GM21737 (cell line): ENCODE results near the gene TBC1D17.

ENCODE experiments used
- ATAC-seq: cut with Tn5 transposase; IDR thresholded peaks from one replicate; pipeline ENCODE4 v1.9.1; 2021; ENCODE audit warnings: mild to moderate bottlenecking, moderate library complexity; ENCODE audit not compliant: unreplicated experiment

TBC1D17 gene

DNA sequence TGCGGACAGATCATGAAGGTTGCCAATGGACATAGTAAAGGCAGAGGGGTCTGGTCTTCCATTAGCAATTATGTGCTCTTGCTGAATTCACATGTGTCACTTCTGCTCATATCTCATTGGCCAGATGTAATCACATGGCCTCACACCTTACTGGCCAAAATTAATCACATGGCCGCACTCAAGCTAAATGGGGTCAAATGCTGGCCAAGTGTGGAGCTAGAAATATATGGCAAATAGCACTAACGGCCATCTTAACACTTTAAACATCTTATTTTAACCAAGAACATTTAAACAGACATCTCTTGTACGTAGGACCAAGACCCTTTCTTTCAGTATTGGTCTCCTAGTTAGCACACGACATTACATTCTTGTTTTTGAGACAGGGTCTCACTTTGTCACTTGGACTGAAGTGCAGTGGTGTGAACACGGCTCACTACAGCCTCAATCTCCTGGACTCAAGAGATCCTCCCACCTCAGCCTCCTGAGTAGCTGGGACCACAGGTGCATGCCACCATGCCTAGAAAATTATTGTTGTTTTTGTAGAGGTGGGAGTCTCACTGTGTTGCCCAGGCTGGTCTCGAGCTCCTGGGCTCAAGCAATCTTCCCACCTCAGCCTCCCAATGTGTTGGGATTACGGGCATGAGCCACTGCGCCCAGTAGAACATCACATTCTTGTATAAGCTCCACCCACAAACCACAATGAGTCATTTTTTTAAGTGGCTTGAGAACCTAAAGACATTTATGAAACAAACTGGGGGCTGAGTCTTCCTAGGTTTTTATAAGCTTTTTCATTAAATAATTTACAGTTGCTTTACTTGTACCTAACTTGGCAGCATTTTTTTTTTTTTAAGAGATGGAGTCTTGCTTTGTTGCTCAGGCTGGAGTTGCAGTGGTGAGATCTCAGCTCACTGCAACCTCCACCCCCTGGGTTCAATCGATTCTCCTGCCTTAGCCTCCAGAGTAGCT is 29.5 kb upstream of the TBC1D17 start:
- no peak for ATAC-seq

DNA sequence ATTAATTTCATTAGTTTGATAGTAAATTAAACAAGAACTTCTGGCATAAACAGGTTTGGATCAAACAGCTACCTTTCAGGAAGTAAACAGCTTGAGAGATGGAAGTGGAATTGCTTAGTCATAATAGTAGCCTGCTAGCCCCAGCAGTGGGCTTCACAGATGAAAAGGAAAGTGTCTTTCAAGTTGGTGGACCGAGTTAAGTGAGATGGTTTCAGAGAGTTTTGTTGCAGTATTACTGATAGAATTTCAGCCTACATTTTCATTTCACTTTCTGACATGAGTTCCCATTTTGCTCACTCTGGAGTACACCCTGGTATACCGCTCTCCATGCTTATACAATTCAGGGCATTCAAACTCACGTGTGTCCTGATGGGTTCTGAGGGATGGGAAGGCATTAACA is 28.6 kb upstream of the TBC1D17 start:
- no peak for ATAC-seq

DNA sequence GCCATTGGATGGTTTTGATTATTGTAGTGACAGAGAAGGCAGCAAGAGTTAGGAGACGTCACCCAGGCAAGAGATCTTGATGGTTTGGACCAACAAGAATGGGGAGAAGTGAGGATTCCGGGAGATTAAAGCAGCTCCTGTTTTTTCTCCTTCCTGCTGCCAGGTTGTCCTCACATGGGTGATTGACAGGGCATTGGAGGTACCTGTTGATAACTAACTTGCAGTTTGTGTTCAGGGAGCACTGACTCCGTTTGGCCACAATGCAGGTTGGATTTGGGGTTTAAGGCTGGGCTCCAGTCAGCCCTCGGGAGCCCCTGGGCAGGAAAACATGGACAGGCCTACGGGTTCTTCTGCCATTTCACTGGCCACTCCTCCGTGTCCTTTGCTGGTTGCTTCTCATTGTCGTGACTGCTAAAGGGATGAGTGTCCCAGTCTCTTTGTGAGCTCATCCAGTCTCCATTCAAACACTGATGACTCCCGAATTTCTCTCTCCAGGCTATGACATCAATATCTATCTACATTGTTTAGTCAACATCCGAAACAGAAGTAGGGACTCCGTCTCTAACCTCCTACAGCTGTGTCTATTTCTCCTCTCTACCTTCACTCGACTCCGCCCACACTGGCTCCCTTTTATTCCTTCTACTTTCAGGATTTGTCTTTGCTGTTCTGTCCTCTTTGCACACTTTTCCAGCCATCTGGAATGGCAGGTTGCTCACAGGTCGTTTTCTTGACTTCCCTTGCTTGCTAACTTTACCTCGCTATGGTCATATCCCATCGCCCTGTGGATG is 27.9 kb upstream of the TBC1D17 start:
- ATAC-seq: no peak

DNA sequence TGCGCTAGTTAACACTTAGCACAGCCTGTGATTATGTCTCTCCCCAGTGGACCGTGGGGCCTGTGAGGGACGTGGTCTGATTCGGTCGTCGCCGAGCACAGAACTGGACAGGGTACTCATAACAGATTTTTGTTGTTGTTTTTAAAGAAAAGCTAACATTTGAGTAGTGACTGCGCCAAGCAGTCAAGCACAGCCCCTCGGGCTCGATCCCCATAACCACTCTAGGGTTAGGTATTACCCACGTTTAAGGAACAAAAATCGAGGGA is 27.3 kb upstream of the TBC1D17 start:
- ATAC-seq: no peak

DNA sequence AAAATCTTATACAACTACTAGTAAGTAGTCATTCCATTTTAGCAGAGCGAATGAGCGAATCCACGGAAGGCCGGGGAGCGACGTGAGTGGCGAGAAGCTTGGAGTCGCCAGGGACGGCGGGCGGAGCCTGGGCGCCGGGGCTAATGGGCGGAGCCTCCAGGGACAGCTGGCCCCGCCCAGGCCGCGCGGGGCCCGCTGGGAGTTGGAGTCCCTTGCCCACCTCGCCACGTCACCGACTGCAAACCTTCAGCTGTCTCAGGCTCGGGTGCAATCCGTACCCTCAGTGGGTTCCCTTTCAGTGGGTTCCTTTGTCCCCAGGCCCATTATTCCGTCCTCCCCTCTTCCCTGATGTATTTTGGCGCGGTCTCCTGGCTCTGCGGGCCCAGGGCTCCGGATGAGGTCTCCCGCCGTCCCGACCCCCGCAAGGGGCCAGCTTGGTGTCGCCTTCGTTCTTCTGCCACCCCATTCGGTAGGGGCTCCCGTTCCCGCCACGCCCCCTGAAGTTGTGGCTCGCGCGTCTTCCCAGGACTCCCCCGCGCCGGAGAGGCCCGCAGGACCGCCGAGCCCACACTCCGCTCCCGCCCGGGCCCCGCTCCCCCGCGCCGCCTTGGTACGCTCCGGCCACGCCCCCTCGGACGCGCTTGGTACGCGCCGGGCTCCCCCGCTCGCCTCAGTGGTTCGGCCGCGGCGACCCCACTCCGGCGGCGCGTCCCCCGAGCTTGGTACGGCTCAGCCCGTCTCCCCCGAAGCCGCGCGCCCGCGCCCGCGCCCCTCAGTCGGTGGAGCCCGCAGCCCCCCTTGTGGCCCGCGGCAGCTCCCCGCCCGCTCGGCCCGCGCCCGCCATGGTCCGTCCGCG is 26.8 kb upstream of the TBC1D17 start, which contains the start of gene PTOV1:
Gene PTOV1 (plus strand): TSS at position 673 of the 856 bp plus-strand sequence.
- peak; percentile 62 for ATAC-seq

DNA sequence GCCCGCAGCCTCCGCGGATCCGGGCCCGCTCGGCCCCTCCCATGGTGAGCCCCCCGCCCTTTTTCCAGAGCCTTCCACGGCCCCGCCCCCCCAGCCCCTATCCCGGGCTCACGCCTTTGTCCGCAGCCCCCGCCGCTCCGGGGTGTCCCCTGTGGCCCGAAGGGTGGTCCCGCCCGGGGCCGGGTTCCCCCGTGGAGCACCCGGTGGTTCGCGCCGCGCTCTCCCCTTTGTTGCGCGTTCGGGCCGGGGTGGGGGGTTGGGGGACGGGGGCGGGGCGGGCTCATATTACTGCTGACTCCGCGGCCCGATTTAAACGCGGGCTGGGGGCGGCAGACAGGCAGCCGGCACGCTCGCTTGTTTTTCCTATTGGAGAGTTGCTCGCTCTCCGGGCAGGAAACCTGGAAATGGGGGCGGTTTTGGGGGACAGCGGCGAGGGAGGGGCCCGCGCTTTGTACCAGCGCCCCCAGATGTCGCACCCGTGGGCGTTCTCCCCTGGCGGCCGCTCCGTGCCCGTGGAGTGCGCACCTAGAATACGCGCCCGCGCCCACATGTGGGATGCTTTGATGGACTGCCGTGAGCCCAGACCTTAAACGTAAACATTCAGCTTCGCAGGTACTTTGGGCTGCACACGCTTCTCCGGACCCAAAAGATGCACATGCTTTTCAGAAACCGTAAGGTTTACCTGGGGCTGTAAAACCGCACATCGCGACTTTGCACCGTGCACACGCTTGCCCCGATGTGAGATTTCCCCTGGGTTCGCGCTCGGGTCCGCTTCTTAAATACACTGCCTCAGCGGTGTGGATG is 25.8 kb upstream of the TBC1D17 start:
- peak; percentile 5 for ATAC-seq

- ATAC-seq: no peak
Observed at GRCh38 chr19:49852631-49853126, 24.8 kb upstream of the TBC1D17 start.

DNA sequence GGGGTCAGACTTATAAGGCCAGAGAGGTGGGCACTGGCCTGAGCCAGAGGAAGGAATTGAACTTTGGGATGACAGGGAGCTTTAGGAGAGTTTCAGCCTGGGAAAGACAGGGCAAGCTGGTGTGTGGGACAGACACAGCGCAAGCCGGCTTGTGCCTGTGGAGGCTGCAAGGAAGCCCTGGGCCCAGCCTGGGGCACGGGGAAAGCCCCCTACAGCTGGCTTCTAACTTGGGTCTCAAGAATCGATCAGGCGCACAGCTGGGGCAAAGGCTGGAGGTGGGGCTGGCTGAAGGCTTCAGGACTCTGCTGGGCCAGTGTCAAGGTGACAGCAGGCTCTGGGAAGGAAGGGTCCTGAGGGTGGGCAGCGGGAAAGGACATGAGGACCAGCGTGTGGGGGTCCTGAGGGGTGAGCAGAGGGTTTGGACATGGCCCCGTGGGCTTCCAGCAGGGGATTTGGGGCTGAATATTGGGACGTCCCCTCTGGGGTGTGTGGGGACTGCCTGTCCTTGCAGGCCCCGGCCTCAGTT is 23.6 kb upstream of the TBC1D17 start:
- no peak for ATAC-seq

- no peak for ATAC-seq
Observed at GRCh38 chr19:49854378-49855263, 22.9 kb upstream of the TBC1D17 start.

DNA sequence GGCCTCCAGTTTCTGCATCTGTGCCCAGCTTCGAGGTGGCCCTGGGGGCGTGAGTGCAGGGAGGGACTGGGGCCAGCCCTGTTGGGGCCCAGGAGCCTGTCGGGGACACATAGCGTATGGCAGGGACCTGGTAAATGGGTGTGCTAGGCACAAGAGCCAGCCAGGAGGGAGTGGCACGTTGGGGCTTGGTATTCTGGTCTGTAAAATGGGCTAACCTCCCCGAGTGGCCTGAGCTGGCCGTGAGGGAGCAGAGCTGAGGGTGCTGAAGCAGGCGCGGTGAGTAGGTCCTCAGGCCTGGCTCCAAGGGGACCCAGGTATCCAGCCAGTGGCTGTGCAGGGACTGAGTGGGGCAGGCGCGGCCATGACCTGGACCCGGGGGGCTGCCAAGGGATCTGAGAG is 22.2 kb upstream of the TBC1D17 start:
- no peak for ATAC-seq

- no peak for ATAC-seq
Observed at GRCh38 chr19:49855676-49856573, 21.6 kb upstream of the TBC1D17 start.

GRCh38 chr19:49856574-49857021 is 20.9 kb upstream of the TBC1D17 start:
- no peak for ATAC-seq

DNA sequence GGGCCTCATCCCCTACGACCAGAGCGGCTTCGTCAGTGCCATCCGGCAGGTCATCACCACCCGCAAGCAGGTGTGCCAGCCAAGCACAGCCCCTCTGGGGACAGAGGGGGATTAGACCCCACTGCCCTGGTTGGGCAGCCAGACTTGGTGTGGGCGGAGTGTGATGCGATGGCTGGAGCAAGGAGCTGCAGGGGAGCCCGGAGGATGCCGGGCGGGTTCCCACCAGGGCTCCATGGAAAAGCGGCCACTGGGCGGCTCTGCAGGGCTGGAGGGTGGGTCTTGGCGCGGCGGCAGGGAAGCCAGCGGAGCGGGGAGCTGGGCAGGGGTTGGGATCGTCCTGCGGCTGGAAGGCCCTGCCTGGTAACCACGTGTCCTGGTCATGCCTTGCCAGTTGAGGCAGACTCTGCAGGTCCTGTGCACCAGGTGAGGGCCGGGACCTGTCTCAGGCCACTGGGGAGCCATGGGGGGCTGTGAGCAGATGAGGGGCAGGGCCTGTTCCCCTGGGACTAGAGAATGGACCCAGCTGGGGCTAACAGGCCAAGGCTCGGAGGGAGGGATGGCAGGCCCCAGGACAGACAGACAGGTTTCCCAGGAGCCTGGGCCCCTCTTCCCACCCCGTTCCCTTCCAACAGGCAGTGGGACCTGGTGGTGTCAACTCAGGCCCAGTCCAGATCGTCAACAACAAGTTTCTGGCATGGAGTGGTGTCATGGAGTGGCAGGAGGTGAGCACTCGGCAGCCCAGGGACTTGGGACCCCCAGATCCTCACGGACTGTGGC is 20.3 kb upstream of the TBC1D17 start:
- ATAC-seq: no peak

DNA sequence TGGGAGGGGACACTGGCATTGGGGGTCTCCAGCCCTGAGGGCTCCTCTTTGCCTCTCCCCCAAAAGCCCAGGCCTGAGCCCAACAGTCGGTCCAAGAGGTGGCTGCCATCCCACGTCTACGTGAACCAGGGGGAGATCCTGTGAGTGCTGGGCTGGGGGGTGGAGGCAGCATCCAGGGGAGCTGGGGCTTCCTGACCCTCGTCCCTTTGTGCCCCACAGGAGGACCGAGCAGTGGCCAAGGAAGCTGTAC is 19.7 kb upstream of the TBC1D17 start:
- ATAC-seq: no peak

GRCh38 chr19:49858088-49858985 is 19.2 kb upstream of the TBC1D17 start:
- ATAC-seq: no peak

DNA sequence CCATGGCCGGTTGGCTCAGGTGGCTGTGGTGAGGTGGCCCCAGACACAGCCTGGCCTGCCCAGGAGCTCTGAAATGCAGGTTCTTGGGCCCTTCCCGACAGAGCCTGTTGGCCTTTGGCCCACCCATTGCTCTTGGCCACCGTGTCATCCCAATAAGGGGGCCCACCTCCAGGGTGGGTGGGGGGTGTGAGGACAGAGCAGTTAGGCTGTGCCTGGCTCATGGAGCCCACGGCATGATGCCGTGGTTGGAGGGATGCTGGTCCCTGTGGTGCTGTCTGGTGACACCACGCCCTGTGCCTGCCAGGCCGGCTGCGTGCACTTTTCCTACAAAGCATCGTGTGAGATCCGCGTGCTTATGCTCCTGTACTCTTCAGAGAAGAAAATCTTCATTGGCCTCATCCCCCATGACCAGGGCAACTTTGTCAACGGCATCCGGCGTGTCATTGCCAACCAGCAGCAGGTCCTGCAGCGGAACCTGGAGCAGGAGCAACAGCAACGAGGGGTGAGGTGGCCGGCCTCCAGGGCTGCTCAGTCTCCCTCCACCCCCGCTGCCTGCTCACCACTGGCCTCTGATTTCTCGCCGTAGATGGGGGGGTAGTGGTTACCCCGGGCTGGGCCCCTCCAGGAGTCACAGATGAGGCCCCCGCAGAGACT is 17.7 kb upstream of the TBC1D17 start:
- no peak for ATAC-seq
